Activated CD8-positive, alpha-beta T cell treated with anti-CD3 and anti-CD28 coated beads, Interleukin-2, amount 10 ng/mL, durations not matched to agents 7 days and 5 days (primary cell): Measurements from ENCODE around the gene CGREF1. TPM values are rescaled to one million over a fixed set of nuclear protein-coding genes. Genes with fewer than 3 reads are reported as not detected.

Experiments used
- ATAC-seq: fragments of 150-1000 bp; cut with Tn5 transposase; one replicate; pipeline ENCODE4 v1.10.0; 2021; ENCODE audit warnings: moderate library complexity
- CTCF ChIA-PET: fragments of 350-600 bp; sonication (Branson Sonifier 250); formaldehyde crosslinking; loops from one replicate; lab custom pipeline; 2021; ENCODE audit warnings: antibody characterized with exemption; lab: Charles Lee
- POLR2A ChIA-PET: fragments of 350-600 bp; sonication (Branson Sonifier 250); formaldehyde crosslinking; loops from one replicate; lab custom pipeline; 2021; ENCODE audit warnings: antibody characterized with exemption; lab: Charles Lee
- DNase-seq: peaks from one replicate; pipeline ENCODE4 v3.0.0-alpha.2; 2020
- H3K27ac Mint-ChIP-seq: one replicate; pipeline ENCODE4 v1.8.0; 2021; ENCODE audit warnings: mild to moderate bottlenecking, mixed read lengths
- H3K27me3 Mint-ChIP-seq: one replicate; pipeline ENCODE4 v1.8.0; 2021; ENCODE audit warnings: low read depth, mixed read lengths
- H3K36me3 Mint-ChIP-seq: one replicate; pipeline ENCODE4 v1.8.0; 2021; ENCODE audit warnings: low read depth, mixed read lengths
- H3K4me1 Mint-ChIP-seq: one replicate; pipeline ENCODE4 v1.8.0; 2021; ENCODE audit warnings: low read depth, mixed read lengths
- H3K4me3 Mint-ChIP-seq: one replicate; pipeline ENCODE4 v1.8.0; 2021; ENCODE audit warnings: mild to moderate bottlenecking, mixed read lengths
- H3K9me3 Mint-ChIP-seq: one replicate; pipeline ENCODE4 v1.8.0; 2022; ENCODE audit warnings: mixed read lengths; ENCODE audit not compliant: insufficient read depth
- total RNA-seq, 2 experiments: library from RNA; stranded (reverse); gene quantifications; one replicate each; pipeline ENCODE4 v1.2.3, GENCODE V29; 2021

The CGREF1 gene
- total RNA-seq, 2 experiments from 2014 or later = 0.61 to 0.94 TPM

GRCh38 chr2:27134781-27135477 is 16.0 kb upstream of the CGREF1 start:
- H3K9me3 Mint-ChIP-seq = no peaks in the 10 kb centered on the region
- ATAC-seq (no peak), DNase-seq (no peak)
- ChIA-PET POLR2A (interaction anchor here (0.6 to 3.9 kb wide), 4 partner anchors 11 to 679 kb away, joined by 3 to 31 read pairs (median 3); partner anchors contain the start of genes ABHD1, AGBL5 and TMEM214), CTCF (interaction anchor here (0.5 to 3.1 kb wide), 11 partner anchors 11 to 548 kb away, joined by 3 to 26 read pairs (median 5); partner anchors contain the start of genes ABHD1, AGBL5 and MPV17)
- H3K4me3 Mint-ChIP-seq = peak overlapping the region; percentile 94
- peaks cover 33% of the 10 kb centered on the region for H3K36me3 Mint-ChIP-seq
- H3K4me1 Mint-ChIP-seq = peaks cover 29% of the 10 kb centered on the region
- peak overlapping the region; percentile 97 for H3K27ac Mint-ChIP-seq
- peaks cover 2% of the 10 kb centered on the region for H3K27me3 Mint-ChIP-seq

- H3K27ac Mint-ChIP-seq = peak within 1 kb of the TSS; percentile 97
- peak; percentile 96 for ATAC-seq
- H3K4me3 Mint-ChIP-seq = peak within 1 kb of the TSS; percentile 94
- H3K9me3 Mint-ChIP-seq = no peaks in the 10 kb centered on the region
- H3K27me3 Mint-ChIP-seq = no peaks in the 10 kb centered on the region
- ChIA-PET CTCF (interaction anchor here (0.5 to 3.1 kb wide), 23 partner anchors 10 to 549 kb away, joined by 3 to 26 read pairs (median 4); partner anchors contain the start of genes ABHD1, AGBL5, CAD and KHK), POLR2A (interaction anchor here (0.5 to 3.9 kb wide), 9 partner anchors 11 to 678 kb away, joined by 3 to 31 read pairs (median 3); partner anchors contain the start of genes ABHD1, AGBL5, ATRAID and SLC5A6)
- peak; percentile 98 for DNase-seq
- peaks cover 29% of the 10 kb centered on the region for H3K4me1 Mint-ChIP-seq
- H3K36me3 Mint-ChIP-seq = peaks cover 40% of the 10 kb centered on the region
Observed at GRCh38 chr2:27133905-27134780, 15.2 kb upstream of the CGREF1 start, which contains the start of gene PREB. PREB (minus strand) TSS chr2:27134636; CDS start chr2:27134421, 215 bp downstream.

- Mint-ChIP-seq H3K4me1 (peaks cover 29% of the 10 kb centered on the region), H3K27ac (peak overlapping the region; percentile 84), H3K27me3 (no peaks in the 10 kb centered on the region), H3K4me3 (peak overlapping the region; percentile 94), H3K9me3 (no peaks in the 10 kb centered on the region), H3K36me3 (peaks cover 42% of the 10 kb centered on the region)
- ChIA-PET CTCF (interaction anchor here (0.8 to 3.1 kb wide), 22 partner anchors 9 to 550 kb away, joined by 3 to 26 read pairs (median 4); partner anchors contain the start of genes ABHD1, AGBL5, ATRAID and CAD), POLR2A (interaction anchor here (0.5 to 3.9 kb wide), 6 partner anchors 10 to 173 kb away, joined by 3 to 31 read pairs (median 5); partner anchors contain the start of genes ABHD1, ATRAID and SLC5A6)
- ATAC-seq (no peak), DNase-seq (peak; percentile 46)
Observed at GRCh38 chr2:27133195-27133875, 14.4 kb upstream of the CGREF1 start.

DNA sequence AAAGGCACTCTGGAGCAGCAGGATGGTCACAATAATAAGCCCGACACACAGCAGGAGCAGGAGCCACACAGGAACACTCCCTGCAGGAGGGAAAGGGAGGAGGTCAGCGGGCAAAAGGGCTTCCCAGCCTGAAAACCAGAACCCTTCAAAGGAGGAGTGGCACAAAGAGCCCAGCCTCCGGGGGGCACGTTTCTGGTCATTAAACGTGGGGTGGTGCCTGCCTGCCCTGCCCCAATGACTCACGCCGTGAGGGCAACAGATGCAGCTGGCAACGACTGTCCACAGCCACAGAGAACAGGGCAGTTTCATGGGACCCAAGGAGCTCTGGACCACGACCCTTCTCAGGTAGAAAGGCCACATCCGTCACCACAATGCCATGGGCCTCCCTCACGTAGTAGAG is 12.5 kb upstream of the CGREF1 start:
- POLR2A ChIA-PET = interaction anchor here (3.9 kb wide), 1 partner anchor 8 kb away, joined by 31 read pairs; the partner anchor contains the start of gene ABHD1
- H3K9me3 Mint-ChIP-seq = no peaks in the 10 kb centered on the region
- CTCF ChIA-PET = interaction anchor here (1.3 kb wide), 1 partner anchor 148 kb away, joined by 4 read pairs; no protein-coding TSS in a partner anchor

DNA sequence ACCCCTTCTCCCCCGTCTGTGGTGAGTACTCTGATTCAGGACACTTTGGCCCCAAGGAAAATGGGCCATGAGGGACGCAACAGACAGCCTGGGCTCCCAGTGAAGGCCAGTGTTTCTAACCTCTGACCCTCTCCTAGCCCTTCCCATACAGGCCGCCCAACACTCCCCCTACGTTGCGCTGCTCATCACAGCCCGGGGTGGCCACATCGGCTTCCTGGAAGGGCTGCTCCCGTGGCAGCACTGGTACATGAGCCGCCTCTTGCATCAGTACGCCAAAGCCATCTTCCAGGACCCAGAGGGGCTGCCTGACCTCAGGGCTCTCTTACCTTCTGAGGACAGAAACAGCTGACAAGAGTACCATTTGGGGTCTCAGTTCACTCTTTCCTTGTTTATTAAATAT is 11.5 kb upstream of the CGREF1 start:
- Mint-ChIP-seq H3K27me3 (no peaks in the 10 kb centered on the region), H3K9me3 (no peaks in the 10 kb centered on the region), H3K27ac (no peak overlapping the region), H3K4me1 (peaks cover 26% of the 10 kb centered on the region), H3K4me3 (no peak overlapping the region), H3K36me3 (peaks cover 42% of the 10 kb centered on the region)
- ChIA-PET CTCF (no interaction called here), POLR2A (no interaction called here)
- DNase-seq (no peak), ATAC-seq (no peak)

More for the DNA sequence above, 12.5 kb upstream of the CGREF1 start:
- ATAC-seq (no peak), DNase-seq (no peak)
- Mint-ChIP-seq H3K27me3 (no peaks in the 10 kb centered on the region), H3K36me3 (peaks cover 42% of the 10 kb centered on the region), H3K27ac (no peak overlapping the region), H3K4me1 (peaks cover 29% of the 10 kb centered on the region), H3K4me3 (no peak overlapping the region)

DNA sequence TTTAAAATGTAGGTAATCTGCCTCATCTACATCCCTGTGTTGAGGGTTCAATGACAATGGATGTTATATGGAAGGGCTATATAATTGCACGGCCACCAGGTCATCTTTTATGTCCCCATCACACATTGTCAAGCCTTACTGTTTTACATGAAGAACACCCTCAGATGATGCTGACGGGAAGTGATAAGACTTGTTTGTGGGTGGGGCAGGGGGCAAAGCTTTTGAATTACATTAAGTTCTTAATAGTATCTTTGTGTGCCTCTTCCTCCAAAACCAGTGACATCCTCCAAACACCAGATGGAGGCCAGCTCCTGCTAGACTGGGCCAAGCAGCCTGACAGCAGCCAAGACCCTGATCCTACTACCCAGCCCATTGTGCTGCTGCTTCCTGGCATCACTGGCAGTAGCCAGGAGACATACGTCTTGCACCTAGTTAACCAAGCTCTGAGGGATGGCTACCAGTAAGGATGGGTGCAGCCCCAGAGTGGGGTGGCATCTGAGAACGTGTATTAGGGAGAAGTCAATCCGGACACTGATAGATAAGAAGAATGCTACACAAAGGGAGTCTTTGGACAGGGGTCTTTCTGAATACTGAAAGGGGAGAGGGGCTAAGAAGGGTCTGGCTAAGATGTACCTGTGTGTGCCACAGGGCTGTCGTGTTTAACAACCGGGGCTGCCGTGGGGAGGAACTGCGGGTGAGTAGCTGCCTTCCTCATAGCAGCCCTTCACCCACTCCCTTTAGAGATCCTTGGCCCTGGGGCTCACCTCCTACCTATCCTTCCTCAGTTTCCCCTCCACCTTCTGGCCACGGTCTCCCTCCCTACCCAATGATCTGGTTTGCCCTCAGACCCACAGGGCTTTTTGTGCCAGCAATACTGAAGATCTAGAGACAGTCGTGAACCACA is 10.0 kb upstream of the CGREF1 start:
- POLR2A ChIA-PET = interaction anchor here (0.7 kb wide), 1 partner anchor 18 kb away, joined by 3 read pairs; no protein-coding TSS in a partner anchor

GRCh38 chr2:27127883-27128667 is 9.1 kb upstream of the CGREF1 start:
- Mint-ChIP-seq H3K36me3 (peaks cover 32% of the 10 kb centered on the region), H3K4me3 (no peak overlapping the region), H3K9me3 (no peaks in the 10 kb centered on the region), H3K27ac (no peak overlapping the region), H3K27me3 (peaks cover 1% of the 10 kb centered on the region), H3K4me1 (peaks cover 15% of the 10 kb centered on the region)
- ATAC-seq (no peak), DNase-seq (no peak)
- ChIA-PET POLR2A (no interaction called here), CTCF (no interaction called here)

More for the DNA sequence above, 10.0 kb upstream of the CGREF1 start:
- Mint-ChIP-seq H3K27me3 (no peaks in the 10 kb centered on the region), H3K4me3 (no peak overlapping the region), H3K27ac (peak overlapping the region; percentile 18), H3K9me3 (no peaks in the 10 kb centered on the region), H3K4me1 (peaks cover 17% of the 10 kb centered on the region), H3K36me3 (peaks cover 40% of the 10 kb centered on the region)
- no peak for ATAC-seq
- CTCF ChIA-PET = no interaction called here
- DNase-seq = no peak

GRCh38 chr2:27126252-27126710 is 7.4 kb upstream of the CGREF1 start:
- Mint-ChIP-seq H3K27me3 (peaks cover 16% of the 10 kb centered on the region), H3K27ac (no peak overlapping the region), H3K9me3 (no peaks in the 10 kb centered on the region), H3K4me3 (no peak overlapping the region), H3K36me3 (peaks cover 20% of the 10 kb centered on the region), H3K4me1 (peaks cover 9% of the 10 kb centered on the region)
- no peak for DNase-seq
- ChIA-PET CTCF (interaction anchor here (0.9 kb wide), 1 partner anchor 31 kb away, joined by 3 read pairs; no protein-coding TSS in a partner anchor), POLR2A (no interaction called here)
- no peak for ATAC-seq

- ChIA-PET CTCF (interaction anchor here (1.3 to 3.3 kb wide), 3 partner anchors 8 to 155 kb away, joined by 4 to 26 read pairs (median 7); partner anchors contain the start of gene PREB), POLR2A (interaction anchor here (3.9 kb wide), 1 partner anchor 8 kb away, joined by 31 read pairs; the partner anchor contains the start of gene PREB)
- Mint-ChIP-seq H3K36me3 (peaks cover 10% of the 10 kb centered on the region), H3K4me3 (no peak overlapping the region), H3K4me1 (peaks cover 9% of the 10 kb centered on the region), H3K27me3 (peaks cover 25% of the 10 kb centered on the region), H3K27ac (no peak overlapping the region), H3K9me3 (no peaks in the 10 kb centered on the region)
- DNase-seq (no peak), ATAC-seq (no peak)
Observed at GRCh38 chr2:27125104-27125503, 6.2 kb upstream of the CGREF1 start.
